Bronchus fibroblast of lung (primary cell): ENCODE data around the gene OR5H15. TPM values are rescaled to one million over a fixed set of nuclear protein-coding genes. Genes with fewer than 3 reads are reported as not detected.

Experiments used
- total RNA-seq: library from RNA; depleted of rRNA; stranded (reverse); fragments of >200 nt; gene quantifications from 2 replicates; pipeline ENCODE4 v1.2.3, GENCODE V29; 2015

Gene OR5H15
- total RNA-seq, result not detected in 2 replicates

DNA sequence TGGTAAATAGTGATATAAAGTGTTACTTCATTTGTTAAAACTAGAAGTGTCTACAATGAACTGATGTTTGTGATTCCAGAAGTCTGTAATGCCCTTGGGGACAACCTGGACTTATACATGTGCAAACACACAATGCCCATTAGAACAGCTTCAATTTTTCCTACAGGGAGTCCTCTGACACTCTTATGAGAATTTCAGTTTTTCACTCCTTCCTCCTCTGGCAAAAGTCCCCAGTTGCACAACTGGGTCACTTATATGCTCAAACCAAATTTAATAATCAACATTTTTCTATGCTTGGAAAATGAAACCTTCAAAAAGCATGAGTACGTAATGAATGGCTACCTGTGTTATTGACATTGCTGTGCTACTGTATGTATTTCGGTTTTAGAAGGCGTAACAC lies at the start of gene OR5H15:
Gene OR5H15, plus strand, starts transcription at position 301 of the 400 bp plus-strand sequence. CDS start 2,004 bp downstream, outside the sequence.

DNA sequence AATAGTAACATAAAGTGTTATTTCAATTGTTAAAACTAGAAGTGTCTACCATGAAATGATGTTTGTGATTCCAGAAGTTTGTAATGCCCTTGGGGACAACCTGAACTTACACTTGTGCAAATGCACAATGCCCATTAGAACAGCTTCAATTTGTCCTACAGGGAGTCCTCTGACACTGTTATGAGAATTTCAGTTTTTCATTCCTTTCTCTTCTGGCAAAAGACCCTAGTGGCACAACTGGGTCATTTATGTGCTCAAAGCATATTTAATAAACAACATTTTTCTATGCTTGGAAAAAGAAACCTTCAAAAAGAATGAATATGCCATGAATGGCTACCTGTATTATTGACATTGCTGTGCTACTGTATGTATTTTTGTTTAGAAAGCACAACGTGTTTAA lies 36.1 kb upstream of the OR5H15 start, which contains the start of gene OR5H1:
Gene OR5H1, plus strand, starts transcription at position 301 of the 400 bp plus-strand sequence. CDS start 1,977 bp downstream, outside the sequence.

DNA sequence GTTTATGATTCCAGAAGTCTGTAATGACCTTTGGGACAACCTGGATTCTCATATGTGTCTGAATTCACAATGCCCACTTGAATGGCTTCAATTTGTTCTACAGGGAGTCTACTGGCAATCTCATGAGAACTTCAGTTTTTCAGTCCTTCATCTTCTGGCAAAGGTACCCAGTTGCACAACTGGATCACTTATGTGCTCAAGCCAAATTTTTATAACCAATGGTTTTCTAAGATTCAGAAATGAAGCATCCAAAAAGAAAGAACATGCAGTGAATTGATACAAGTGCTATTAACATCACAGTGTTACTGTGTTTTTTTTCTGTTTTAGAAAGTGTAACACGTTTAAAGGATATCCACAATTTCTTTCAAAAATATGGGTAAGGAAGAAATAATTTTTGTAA lies 19.3 kb upstream of the OR5H15 start, which contains the start of gene OR5H14:
Gene OR5H14, plus strand, starts transcription at position 301 of the 400 bp plus-strand sequence. CDS start 1,907 bp downstream, outside the sequence.

Other genes with a start within 250 kb of the OR5H15 start
- 24.7 and 31.6 TPM in 2 replicates for gene RIOX2, start 194.3 kb upstream of the OR5H15 start, total RNA-seq
- not detected in 2 replicates for gene GABRR3, start 131.4 kb upstream of the OR5H15 start, total RNA-seq
- gene OR5AC2, start 79.5 kb upstream of the OR5H15 start, total RNA-seq, result not detected in 2 replicates
- gene OR5H1, start 36.0 kb upstream of the OR5H15 start, total RNA-seq, result not detected in 2 replicates
- gene OR5H14, start 19.2 kb upstream of the OR5H15 start, total RNA-seq, result not detected in 2 replicates
- gene OR5H6, start 97.5 kb downstream of the OR5H15 start, total RNA-seq, result not detected in 2 replicates
- gene OR5H2, start 115.8 kb downstream of the OR5H15 start, total RNA-seq, result not detected in 2 replicates
- not detected in 2 replicates for gene OR5K4, start 187.2 kb downstream of the OR5H15 start, total RNA-seq
- gene OR5K3, start 224.0 kb downstream of the OR5H15 start, total RNA-seq, result not detected in 2 replicates